ENCODE data around the gene CLEC4E. TPM values are rescaled to one million over a fixed set of nuclear protein-coding genes. Genes with fewer than 3 reads are reported as not detected.

The CLEC4E gene
- total and polyA plus RNA-seq, 2 of the 4 experiments (the other 2 are of a cell fraction) = not detected

DNA sequence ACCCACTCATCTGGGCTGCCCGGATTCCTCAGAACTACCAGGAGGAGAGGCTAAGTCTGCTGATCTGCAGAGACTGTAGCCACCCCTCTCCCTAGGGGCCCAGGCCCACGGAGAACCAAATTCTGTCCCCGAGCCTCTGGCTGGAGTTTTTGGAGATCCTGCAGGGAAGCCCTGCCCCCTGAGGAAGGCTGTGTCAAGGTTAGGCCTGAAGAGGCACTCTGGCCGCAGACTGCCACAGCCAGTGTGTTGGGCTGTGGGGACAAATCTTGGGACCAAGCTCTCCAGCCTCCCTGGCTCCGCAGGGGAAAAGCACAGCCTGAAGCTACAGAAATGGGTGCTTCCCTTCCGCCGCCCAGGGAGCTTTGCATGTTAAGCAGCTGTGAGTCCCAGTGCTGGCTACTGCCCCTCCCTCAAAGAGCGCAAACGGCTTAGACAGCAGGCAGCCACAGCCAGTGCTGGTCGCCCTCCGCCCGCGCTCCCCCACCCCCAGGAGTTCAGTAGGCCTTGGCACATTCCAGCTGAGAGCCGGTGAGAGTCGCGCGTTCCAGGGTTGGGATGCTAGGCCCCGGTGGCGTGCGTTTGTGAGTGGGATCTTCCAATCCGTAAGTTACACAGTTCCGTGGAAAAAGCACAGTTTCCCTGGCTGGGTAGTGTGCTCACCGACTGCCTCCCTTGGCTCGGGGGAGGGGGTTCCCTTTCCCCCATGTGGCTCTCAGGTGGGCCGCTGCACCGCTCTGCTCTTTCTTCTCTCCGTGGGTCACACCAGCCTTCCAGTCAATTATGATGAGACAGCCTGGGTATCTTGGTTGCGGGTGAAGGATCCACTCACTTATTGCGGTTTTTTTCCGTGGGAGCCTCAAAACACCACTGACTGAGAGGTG lies 13.2 kb downstream of the CLEC4E start:
- H3K56ac ChIP-seq (ENCODE audit: extremely low read depth, insufficient read depth, low read length) = no peak overlapping the region
- POLR2A ChIA-PET (ENCODE audit: unreplicated experiment) = no interaction called here
- H4K91ac ChIP-seq (ENCODE audit: insufficient read depth, low read depth, low read length) = no peak overlapping the region
- no peak overlapping the region for H3K14ac ChIP-seq (replicated peaks; ENCODE audit: low read depth, low read length)
- no peak overlapping the region for H4K5ac ChIP-seq (ENCODE audit: low read depth, low read length)
- TF ChIP-seq MAZ (IDR thresholded peaks at IDR 0.05; ENCODE audit: borderline replicate concordance, low read depth, low read length) (no peak), RAD21 (IDR thresholded peaks at IDR 0.05; ENCODE audit: low read length) (no peak), FOS (IDR thresholded peaks at IDR 0.05; ENCODE audit: low read depth, low read length) (no peak), RFX5 (IDR thresholded peaks at IDR 0.05; ENCODE audit: low read depth, low read length) (no peak), MAFK (IDR thresholded peaks at IDR 0.05; ENCODE audit: low read depth, low read length) (no peak)
- H3K4me1 ChIP-seq (ENCODE audit: control insufficient read depth, insufficient read depth, low read length) = no peaks in the 10 kb centered on the region
- no peak overlapping the region for H2BK20ac ChIP-seq (ENCODE audit: low read depth, low read length)
- H3K36me3 ChIP-seq (ENCODE audit: control insufficient read depth, insufficient read depth, low read length) = no peaks in the 10 kb centered on the region
- H2BK5ac ChIP-seq (ENCODE audit: low read depth, low read length, poor library complexity, severe bottlenecking) = no peak overlapping the region
- no peaks in the 10 kb centered on the region for H3K79me1 ChIP-seq (ENCODE audit: low read depth in 1 of 2, low read length in 2 of 2)
- H3K4me2 ChIP-seq (ENCODE audit: low read depth, low read length) = no peak overlapping the region
- dilution Hi-C loops (cut with HindIII; ENCODE audit: low sequenced_read_pairs, unreplicated experiment) = no loop called here
- H3K27ac ChIP-seq (ENCODE audit: insufficient read depth, low read length) = no peak overlapping the region
- DNase-seq (no peak), ATAC-seq (ENCODE audit: low read depth) (no peak)
- no peak overlapping the region for H3K9ac ChIP-seq (ENCODE audit: low read depth, low read length)
- H3K9me3 ChIP-seq (ENCODE audit: control insufficient read depth, insufficient read depth, low read length) = no peaks in the 10 kb centered on the region
- intact Hi-C loops (cut with micrococcal nuclease) = no loop called here
- H4K20me1 ChIP-seq (ENCODE audit: insufficient read depth, low read length) = no peaks in the 10 kb centered on the region
- H3K27me3 ChIP-seq (ENCODE audit: control insufficient read depth, insufficient read depth, low read length) = no peaks in the 10 kb centered on the region
- CTCF ChIA-PET = no interaction called here
- H3K18ac ChIP-seq (ENCODE audit: low read depth, low read length) = no peak overlapping the region
- H2BK120ac ChIP-seq (ENCODE audit: low read depth, low read length) = no peak overlapping the region
- no peaks in the 10 kb centered on the region for H3K9me1 ChIP-seq (ENCODE audit: insufficient read depth, low read length)
- no peak overlapping the region for H3K4me3 ChIP-seq (ENCODE audit: insufficient read depth, low read depth, low read length)
- no TSS peak for BruUV-seq (replicated peaks)
- H2AFZ ChIP-seq (replicated peaks; ENCODE audit: low read length, poor library complexity) = no peak overlapping the region
- no peak overlapping the region for H2AK5ac ChIP-seq (ENCODE audit: low read depth, low read length)
- in situ Hi-C loops (cut with MboI; ENCODE audit: low sequenced_read_pairs) = no loop called here
- no peak overlapping the region for H4K8ac ChIP-seq (ENCODE audit: low read depth in 2 of 2, low read length in 2 of 2)
- H3K23ac ChIP-seq (ENCODE audit: low read depth, low read length) = no peak overlapping the region
- H2AK9ac ChIP-seq (replicated peaks; ENCODE audit: low read depth, low read length, poor library complexity) = no peak overlapping the region
- H2BK15ac ChIP-seq (ENCODE audit: low read depth, low read length) = no peak overlapping the region
- H3K4ac ChIP-seq (ENCODE audit: low read depth, low read length) = no peak overlapping the region
- WGBS, 2 experiments (ENCODE audit: extremely low coverage in 2 of 2, insufficient read length in 1 of 2) = 43% methylated on average over 5 of the region's 30 CpGs; no CpG with 5 or more reads in 1 of the 2 experiments

All from IMR-90 (cell line).